Measurements from ENCODE around the gene FAM163A. TPM values are rescaled to one million over a fixed set of nuclear protein-coding genes. Genes with fewer than 3 reads are reported as not detected.

The FAM163A gene
- total RNA-seq, 1 experiment from 2014 or later, result not detected

GRCh38 chr1:179750630-179751029 lies 7.5 kb downstream of the FAM163A start:
- DNase-seq (ENCODE audit: low read depth, low spot score), result no peak
- no peak overlapping the region for H3K9ac ChIP-seq (ENCODE audit: low read length)
- no peak overlapping the region for H2AFZ ChIP-seq (ENCODE audit: low read depth, low read length, poor library complexity, severe bottlenecking)
- no peaks in the 10 kb centered on the region for H4K20me1 ChIP-seq (ENCODE audit: insufficient read depth)
- H3K4me1 ChIP-seq (ENCODE audit: control insufficient read depth in 1 of 2, insufficient read depth in 2 of 2, low read length in 2 of 2), result no peaks in the 10 kb centered on the region
- no peak overlapping the region for H3K27ac ChIP-seq (ENCODE audit: low read depth, low read length)
- RAD21 ChIA-PET (ENCODE audit: low non-redundant PET in 1 of 2, low total read pairs in 2 of 2, uncharacterized antibody in 2 of 2, unreplicated experiment in 2 of 2), result no interaction called here
- ATAC-seq, result no peak
- H3K9me2 ChIP-seq (ENCODE audit: insufficient read depth), result no peaks in the 10 kb centered on the region
- no peaks in the 10 kb centered on the region for H3K79me2 ChIP-seq (ENCODE audit: insufficient read depth, low read length)
- CTCF ChIA-PET, result no interaction called here
- intact Hi-C loops (cut with micrococcal nuclease), result no loop called here
- no peak overlapping the region for H3K4me3 ChIP-seq (replicated peaks in 1 of 2; ENCODE audit: low read depth in 1 of 2, low read length in 2 of 2)
- no peaks in the 10 kb centered on the region for H3K36me3 ChIP-seq (ENCODE audit: control insufficient read depth in 1 of 2, insufficient read depth in 2 of 2, low read length in 2 of 2)
- peaks cover 3% of the 10 kb centered on the region; the same call in 1 of the 2 replicates for H3K27me3 ChIP-seq (ENCODE audit: insufficient read depth, low read length)
- POLR2A ChIA-PET, result no interaction called here
- no peak overlapping the region for H3K4me2 ChIP-seq (ENCODE audit: low read length)
- peaks cover 3 to 4% of the 10 kb centered on the region in 2 experiments; a peak in 1 of 4 replicates for H3K9me3 ChIP-seq (ENCODE audit: control insufficient read depth in 1 of 2, insufficient read depth in 1 of 2, low read depth in 1 of 2, low read length in 2 of 2)
- TF ChIP-seq EGR1 (IDR thresholded peaks at IDR 0.05; ENCODE audit: low read depth) (no peak), CBX3 (IDR thresholded peaks at IDR 0.05; ENCODE audit: low read depth) (no peak), CTCF (IDR thresholded peaks at IDR 0.05 in 2 of 3, conservative IDR thresholded peaks at IDR 0.05 in 1 of 3; ENCODE audit: borderline replicate concordance in 1 of 3, insufficient read depth in 1 of 3, low read depth in 2 of 3, low read length in 2 of 3) (no peak), POLR2A (IDR thresholded peaks at IDR 0.05; ENCODE audit: borderline replicate concordance, extremely low read depth, insufficient read depth, insufficient read length) (no peak), RAD21 (IDR thresholded peaks at IDR 0.05; ENCODE audit: low read depth) (no peak), ZNF274 (IDR thresholded peaks at IDR 0.05; ENCODE audit: low read depth, low read length) (no peak), EZH2 (IDR thresholded peaks at IDR 0.05) (no peak), YY1 (IDR thresholded peaks at IDR 0.05; ENCODE audit: extremely low read depth, insufficient replicate concordance, low read depth, low read length) (no peak), ELF1 (IDR thresholded peaks at IDR 0.05; ENCODE audit: borderline replicate concordance, low read depth) (no peak), SP1 (IDR thresholded peaks at IDR 0.05; ENCODE audit: low read depth) (no peak), CEBPB (IDR thresholded peaks at IDR 0.05; ENCODE audit: low read depth) (no peak), TCF7L2 (IDR thresholded peaks at IDR 0.05; ENCODE audit: borderline replicate concordance, extremely low read depth, insufficient read depth, insufficient read length) (no peak), POLR2AphosphoS5 (IDR thresholded peaks at IDR 0.05; ENCODE audit: low read depth, low read length) (no peak), ZFX (IDR thresholded peaks at IDR 0.05) (no peak)
- TF ChIP-seq, protein P1, sequence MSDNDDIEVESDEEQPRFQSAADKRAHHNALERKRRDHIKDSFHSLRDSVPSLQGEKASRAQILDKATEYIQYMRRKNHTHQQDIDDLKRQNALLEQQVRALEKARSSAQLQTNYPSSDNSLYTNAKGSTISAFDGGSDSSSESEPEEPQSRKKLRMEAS (IDR thresholded peaks at IDR 0.05), result no peak
- TF ChIP-seq, protein P2, sequence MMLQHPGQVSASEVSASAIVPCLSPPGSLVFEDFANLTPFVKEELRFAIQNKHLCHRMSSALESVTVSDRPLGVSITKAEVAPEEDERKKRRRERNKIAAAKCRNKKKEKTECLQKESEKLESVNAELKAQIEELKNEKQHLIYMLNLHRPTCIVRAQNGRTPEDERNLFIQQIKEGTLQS (IDR thresholded peaks at IDR 0.05), result no peak
- no TSS peak for BruUV-seq (replicated peaks)
